Pulmonary artery endothelial cell (primary cell): Measurements from ENCODE around the gene LGR6. TPM values are rescaled to one million over a fixed set of nuclear protein-coding genes. Genes with fewer than 3 reads are reported as not detected.
"Not testable (repeated sequence)": the region's sequence is repeated elsewhere in the genome, so short reads cannot be mapped to it uniquely, and the experiment has no call there.

Experiments used
- DNase-seq: peaks from one replicate; pipeline ENCODE4 v3.0.0-alpha.2; 2011; ENCODE audit warnings: low read depth, low spot score
- total RNA-seq: library from RNA; depleted of rRNA; stranded (reverse); fragments of >200 nt; gene quantifications from 2 replicates; pipeline ENCODE4 v1.2.3, GENCODE V29; 2014

Gene LGR6
- total RNA-seq, 1 donor from 2014 or later: not detected

DNA sequence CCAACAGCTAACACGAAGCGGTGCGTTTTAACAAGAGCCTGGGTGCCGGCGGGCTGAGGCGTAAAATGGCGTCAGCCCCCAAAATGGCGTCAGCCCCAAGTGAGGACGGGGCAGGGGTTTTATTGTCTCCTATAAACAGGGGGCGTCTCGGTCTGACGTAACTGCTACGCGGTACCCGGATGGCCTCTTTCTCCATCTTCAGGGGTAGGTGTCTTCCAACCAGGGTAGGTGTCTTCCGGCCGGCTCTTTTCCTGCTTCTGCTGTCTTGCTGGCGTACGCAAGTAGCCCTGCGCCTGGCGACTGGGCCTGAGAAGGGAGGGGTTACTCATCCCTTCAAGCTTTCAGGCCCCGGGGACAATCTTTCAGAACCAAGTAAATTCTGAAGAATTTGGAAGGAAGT, 45.3 kb downstream of the LGR6 start:
- no peak for DNase-seq

DNA sequence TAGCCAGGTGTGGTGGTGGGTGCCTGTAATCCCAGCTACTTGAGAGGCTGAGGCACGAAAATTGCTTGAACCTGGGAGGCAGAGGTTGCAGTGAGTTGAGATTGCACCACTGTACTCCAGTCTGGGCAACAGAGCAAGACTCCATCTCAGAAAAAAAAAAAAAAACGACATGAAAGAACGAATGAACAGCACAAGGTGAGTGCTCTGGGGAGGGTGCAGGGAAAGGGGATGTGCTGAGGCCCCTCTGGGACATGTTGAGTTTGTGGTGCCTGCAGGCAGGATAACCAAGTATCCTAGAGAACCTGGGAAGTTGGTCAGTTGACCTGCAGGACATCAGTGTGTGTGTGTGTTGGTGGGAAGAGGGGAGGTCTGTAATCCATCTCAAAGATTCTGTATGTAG, 46.6 kb downstream of the LGR6 start:
- DNase-seq: not testable (repeated sequence)

DNA sequence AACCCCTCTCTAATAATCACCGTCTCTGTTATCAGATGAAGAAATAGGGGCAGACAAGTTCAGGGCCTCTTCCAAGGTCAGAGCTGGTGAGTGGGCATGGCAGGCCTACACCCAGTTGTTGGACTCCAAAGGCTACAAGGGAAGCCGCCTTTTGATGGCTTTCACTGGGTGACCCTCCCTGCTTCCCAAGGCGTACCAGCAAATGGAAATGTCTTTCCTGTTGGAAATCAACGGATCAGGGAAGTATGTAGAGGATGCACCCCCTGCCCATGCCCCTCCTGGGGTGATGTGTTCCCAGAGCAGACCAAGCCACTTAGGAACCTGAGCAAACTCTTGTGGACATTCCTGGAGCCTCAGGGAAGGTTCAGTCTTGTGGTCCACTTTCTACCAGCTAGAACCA, 47.4 kb downstream of the LGR6 start:
- no peak for DNase-seq

DNA sequence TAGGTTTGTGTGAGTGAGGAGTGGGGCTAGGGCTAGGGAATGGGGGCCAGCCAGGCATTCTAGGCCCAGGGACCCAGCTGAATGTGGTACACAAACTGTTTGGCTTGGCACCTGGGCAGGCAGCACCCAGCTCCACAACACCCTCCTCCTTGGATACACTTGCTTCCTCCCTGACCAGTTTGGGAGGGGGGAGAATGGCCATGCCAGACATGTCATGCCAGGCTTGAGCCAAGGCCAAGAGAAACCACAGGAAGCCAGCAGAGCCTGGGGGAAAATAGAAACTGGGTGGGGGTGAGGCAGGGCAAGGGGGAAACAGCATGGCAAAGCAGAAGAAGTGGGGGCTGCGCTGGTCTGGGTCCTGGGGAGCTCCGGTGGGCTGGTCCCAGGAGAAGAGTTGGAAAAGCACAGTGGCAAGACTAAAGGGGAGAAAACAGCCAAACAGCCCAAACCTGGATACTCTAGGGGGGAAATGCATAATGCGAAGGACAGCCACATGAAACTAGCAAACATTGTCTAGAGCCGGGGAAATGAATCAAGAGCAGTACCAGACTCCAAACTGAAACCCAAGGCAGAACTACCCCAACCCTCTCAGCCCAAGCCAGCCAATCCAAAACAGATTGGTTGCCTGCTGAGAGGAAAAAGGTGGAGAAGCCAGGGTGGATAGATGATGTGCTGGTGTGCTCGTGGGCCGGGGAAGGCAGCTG, 47.9 kb downstream of the LGR6 start:
- DNase-seq: no peak

DNA sequence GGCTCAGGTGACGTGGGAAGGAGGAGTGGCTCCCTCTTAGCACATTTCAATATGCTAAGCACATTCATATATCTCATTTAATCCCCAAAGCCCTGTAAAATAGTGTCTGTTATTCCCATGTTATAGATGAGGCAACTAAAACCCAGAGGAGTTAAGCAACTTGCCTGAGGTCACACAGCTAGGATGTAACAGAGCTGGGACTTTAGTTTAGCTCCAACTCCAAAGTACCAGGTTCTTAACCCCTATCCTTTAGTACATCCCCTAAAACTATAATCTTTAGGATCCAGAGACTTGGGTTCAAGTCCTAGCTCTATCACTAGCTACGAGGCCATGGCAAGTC, 48.5 kb downstream of the LGR6 start:
- no peak for DNase-seq

DNA sequence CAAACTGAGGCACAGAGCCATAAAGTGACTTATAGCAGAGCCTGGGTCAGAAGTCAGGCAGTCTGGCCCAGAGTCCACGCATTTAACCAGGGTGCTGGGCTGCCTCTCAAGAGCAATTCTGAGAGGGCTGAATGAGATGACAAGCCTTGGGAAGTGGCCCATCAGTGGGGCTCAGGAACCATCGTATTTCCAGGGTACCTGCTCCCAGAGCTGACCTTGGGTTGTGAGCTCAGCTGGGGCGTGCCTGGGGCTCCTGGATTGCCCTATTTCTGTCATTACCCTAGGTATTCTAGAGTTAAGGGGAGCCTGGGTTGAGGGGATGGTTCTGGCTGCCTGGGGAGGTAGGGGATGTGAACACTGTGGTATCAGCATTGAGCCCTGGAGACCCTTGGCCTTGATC, 49.4 kb downstream of the LGR6 start:
- no peak for DNase-seq

DNA sequence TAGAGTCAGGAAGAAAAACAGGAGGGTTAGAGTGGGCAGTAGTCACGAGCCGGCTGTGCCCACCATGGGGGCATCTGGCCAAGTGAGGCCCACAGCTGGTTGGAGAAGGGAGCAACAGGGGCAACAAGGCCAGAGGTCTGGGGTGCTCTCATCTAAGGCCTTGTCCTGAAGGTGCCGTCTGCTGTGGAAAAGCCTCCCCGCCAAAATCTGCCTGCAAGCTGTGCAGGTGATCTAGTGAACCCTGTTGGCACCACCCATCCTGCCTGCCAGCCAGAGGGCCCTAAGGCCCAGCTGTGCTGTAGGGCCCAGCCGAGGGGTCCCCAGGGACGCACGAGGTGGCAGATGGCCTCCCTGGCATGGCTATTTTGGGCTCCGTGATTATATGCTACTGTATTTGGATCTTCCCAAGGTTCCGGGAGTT, 51.3 kb downstream of the LGR6 start:
- DNase-seq: no peak

DNA sequence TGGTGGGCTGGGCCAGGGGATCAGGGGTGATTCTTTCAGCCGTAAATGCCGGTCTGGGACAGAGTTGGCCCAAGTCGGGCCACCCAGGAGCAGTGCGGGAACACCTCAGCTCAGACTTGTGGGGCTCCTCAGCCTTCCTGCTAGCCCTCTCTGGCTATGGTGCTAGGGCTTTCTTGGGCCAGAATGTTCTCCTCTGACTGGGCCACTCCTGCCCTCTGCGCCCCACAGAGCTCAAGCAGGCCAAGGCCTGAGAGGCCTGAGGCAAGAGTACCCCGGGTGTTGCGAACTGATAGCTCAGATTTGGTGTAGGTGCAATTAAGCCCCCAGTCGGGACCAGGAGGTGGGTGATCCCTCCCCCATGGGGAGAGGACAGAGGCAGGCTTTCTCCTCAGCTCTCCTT, 51.8 kb downstream of the LGR6 start:
- DNase-seq: no peak

DNA sequence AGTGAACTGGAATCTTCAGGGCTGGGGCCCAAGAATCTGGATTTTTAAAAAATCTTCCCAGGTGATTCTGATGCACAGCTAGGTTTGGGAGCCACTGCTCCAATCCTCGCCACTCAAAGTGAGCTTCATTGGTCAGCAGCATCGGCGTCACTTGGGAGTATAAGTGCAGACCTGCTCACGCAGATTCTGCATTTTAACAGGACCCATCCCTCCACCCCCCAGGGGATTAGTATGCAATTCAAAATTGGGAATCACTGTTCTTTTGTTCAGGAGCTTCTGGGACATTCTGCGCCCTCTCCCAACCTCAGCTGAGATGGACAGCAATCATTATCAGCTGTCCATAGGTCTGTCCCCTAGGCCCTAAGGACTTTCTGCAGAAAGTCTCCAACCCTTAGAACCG, 53.5 kb downstream of the LGR6 start:
- no peak for DNase-seq

DNA sequence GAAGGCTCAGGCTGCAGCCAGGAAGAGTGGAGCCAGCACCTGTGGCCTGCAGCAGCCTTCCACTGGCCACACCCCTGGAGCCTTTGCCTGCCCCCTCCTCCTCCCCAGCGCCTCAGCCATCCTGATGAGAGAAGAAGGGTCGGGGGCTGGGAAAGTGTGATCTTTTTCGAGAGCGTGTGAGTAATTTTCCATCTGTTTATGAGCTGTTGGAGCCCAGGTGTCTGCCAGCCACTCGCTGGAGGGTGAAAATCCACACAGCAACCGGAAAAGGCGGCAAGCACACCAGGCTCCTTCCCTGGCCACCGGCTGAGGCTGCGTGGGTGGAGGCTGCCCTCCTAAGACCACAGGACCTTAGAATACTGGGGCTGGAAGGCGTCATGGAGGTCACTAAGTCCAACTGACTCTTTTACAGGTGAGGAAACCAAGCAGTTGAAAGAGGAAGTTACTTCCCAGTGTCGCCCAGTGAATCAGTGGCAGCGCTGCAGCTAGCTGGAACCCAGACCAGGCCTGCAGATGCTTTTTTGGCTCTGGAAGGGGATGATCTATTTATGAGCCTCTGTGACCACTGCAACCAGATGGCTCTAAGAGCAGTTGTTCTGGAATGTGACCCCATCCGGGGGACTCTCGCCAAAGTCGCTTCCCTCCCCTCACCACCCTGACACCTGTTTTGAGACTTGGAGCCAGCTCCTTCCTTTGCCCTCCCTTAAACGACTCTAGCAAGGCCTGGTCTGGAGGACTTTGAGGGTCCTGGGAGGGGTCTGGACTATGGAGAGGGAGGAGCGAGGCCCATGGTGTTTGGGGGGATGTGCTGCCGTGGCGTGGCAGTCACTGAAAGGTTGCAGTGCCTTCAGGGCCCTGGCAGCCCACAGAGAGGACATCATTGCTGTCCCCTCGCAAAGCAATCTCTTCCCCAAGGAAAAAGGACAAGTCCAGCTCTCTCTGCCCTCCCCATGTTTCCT, 54.5 kb downstream of the LGR6 start:
- DNase-seq: no peak

DNA sequence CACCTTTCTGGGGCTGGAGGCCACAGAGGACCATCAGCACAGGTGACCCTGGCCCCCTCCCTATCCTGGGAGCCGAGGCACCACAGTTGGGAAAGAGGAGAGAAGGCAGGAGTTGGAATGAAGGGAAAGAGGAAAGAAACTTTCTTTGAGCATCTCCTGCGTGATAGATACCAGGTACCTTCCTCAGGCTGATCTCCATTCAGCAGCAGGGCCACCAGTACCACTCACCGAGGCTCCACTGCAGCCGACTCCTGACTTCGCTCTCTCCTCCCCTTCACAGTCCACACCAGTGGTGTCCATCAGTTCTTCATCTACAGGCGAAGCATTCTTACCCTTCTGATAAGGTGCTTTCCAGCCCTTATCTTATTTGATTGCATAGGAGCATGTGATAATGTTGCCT, 55.3 kb downstream of the LGR6 start:
- no peak for DNase-seq

DNA sequence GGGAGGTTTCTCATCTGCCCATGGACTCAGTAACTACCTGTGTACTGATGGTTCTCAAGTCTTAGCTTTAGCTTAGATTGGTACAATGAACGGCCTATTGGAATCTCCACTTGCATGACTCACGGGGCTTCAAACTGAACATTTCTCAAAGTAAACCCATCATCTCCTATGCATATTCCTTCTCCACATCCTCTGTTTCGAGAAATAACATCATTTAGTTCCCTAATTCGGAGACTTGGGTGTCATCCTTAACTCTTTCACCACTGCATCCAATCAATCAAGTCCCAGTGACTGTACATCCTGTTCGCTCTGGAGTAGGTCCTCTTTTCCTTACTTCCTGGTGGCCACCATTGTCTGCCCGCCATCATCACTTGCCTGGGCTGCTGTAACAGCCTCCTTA, 55.8 kb downstream of the LGR6 start:
- DNase-seq: no peak

DNA sequence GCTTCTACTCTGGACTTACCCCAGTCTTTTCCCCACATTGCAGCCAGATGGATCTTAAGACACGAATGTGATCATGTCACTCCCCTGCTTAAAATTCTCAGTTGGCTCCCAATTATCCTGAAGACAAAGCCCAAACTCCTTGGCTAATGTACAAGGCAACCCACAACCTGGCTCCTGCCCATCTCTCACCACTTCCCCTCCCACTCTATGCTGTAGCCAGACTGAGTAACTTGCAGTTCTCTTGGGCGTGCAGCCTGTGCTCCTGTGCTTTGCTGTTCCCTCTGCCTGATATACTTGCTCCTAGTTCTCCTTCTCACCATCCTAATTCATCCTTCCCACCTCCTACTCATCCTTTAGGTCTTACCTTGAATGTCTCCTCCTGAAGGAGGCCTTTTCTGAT, 56.2 kb downstream of the LGR6 start:
- DNase-seq: no peak

DNA sequence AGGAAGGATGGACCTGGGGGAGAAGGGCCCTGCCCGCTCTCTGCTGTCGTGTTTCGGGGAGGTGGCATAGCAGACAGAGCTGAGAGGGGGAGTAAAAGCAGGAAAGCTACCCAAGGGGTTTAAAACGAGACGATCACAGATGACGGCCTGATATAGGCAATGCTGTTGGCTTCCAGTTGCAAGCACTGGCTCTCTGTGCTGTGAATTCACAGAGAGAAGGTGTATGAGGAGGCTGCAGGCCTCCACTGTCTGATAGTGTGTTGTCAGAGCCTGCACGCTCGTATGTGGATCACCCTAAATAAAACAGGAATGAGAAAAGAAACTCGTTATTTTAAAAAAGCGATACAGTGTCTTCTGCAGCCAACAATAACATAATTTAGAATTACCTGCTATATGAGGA, 57.4 kb downstream of the LGR6 start:
- DNase-seq: no peak

DNA sequence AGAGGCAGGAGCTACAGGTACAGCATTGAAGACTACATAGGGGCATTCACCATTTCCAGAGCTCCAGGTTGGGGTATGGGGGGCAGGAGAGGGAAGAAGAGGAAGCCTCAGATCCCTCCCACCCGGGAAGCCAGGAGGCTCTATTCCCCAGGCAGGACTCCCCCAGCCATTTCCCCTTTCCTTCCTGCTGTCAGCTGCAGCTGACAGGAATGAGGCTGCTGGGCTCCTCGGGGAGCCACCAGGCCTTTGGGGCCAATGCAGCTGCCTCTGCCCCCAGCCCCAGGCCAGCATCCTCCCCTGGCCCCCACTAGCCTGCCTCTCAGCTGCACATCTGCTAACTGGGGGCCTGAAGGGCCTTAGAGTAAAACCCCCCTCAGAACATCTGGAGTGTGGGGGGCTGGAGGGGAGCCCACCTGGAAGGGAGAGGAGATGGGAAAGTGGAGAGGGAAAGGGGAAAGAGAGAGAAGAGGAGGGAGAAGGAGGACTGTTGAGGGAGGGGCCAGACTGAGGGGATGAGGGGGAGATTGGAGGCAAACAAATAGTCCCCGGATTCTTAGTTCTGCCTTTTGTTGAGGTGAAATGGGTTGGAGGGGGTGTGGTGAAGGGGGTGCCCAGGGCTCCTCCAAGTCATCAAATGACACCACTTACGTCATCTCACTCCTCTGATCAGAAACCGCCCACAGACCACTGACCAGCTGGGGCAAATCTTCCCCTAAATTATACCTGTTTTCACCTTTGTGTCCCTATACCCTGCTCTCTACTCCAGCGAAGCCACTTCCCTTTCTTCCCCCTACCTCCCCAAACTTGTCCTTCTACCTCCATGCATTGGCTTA, 58.0 kb downstream of the LGR6 start:
- no peak for DNase-seq

DNA sequence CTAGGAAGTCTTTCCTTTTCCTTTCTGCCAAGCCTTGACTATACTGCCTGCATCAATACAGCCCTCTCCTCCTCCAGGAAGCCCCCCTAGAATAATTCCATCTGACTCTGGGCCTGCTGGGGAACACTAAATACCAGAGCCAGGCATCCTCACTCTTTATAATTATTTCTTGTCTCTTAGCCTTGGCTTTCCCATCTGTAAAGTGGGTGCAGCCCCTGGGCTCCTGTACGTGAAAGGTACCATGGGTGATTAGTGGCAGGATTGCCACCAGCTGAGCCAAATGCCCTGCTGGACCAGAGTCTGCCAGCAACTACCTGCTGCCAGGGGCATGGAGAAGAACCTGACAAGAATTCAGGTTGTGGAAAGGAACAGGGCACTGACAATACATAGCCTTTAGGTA, 58.7 kb downstream of the LGR6 start:
- no peak for DNase-seq

DNA sequence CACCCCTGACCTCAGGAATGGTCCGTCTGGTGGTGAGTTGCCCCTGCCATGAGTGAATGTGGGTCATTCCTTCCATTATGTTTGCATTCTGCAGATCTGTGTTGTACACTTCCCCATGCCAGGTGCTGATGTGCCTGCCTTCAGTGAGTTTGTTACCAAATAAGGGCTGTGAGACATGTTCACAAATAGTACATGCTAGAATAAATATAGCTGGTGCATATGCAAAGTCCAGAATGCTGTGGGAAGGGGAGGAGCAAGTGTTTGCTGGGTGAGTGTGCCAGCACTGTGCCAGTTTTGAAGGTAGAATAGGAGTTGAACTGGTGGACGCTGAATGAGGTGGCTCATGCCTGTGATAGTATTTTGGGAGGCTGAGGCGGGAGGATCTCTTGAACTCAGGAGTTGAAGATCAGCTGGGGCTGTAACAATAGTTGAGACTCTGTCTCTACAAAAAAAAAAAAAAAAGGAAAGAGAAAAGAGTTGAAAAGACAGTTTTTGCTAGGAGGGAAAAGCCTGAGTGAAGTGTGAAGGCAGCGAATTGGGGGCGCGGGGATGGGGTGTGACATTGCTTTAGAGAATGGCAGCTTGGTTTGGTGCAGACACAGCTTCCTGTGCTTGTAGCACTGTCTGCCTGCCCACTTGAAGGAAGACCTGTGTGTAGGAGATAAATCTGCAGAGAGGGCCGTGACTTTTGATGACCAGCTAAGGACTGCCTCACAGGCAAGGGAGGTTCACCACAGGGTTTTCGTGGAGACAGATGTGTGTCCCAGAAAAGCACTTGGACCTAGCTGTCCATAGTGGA, 61.1 kb downstream of the LGR6 start:
- no peak for DNase-seq

DNA sequence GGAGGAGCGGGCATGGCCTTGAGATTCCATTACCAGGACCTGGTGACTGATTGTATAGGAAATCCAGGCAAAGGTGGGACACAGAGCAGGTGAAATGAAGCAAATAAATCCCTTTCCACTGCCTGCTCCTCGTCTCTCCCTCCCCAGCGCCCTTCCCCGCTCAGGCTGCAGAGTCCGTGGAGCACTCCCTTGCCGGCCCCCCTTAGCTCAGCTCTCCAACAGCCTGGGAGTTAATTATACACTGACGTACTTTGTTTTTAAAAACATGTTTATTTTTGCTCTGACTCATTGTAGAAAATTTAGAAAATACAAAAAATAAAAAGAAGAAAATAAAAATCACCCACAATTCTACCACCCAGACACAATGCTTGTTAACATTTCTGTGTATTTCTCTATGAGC, 61.7 kb downstream of the LGR6 start:
- DNase-seq: no peak

DNA sequence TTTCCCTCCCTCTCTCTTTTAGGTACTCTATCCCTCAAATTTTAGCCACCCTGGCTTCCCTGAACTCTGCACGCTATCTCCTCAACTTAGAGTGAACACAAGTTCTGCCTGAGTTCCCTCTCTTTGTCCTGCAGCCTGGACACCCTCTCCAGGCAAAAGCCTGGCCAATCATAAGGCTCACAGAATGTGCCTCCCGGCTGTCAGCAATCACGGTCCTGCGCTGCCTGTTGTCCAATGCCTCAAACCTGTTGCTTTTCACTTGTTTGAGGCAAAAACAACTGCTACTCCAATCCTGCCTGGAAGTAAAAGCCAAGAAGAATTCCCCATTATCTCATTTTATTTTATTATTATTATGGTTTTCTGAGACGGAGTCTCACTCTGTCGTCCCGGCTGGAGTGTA, 66.1 kb downstream of the LGR6 start:
- no peak for DNase-seq

DNA sequence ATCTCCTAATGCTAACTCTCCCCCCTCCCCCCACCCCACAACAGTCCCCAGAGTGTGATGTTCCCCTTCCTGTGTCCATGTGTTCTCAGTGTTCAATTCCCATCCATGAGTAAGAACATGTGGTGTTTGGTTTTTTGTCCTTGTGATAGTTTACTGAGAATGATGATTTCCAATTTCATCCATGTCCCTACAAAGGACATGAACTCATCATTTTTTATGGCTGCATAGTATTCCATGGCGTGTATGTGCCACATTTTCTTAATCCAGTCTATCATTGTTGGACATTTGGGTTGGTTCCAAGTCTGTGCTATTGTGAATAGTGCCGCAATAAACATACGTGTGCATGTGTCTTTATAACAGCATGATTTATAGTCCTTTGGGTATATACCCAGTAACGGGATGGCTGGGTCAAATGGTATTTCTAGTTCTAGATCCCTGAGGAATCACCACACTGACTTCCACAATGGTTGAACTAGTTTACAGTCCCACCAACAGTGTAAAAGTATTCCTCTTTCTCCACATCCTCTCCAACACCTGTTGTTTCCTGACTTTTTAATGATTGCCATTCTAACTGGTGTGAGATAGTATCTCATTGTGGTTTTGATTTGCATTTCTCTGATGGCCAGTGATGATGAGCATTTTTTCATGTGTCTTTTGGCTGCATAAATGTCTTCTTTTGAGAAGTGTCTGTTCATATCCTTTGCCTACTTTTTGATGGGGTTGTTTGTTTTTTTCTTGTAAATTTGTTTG, 67.8 kb downstream of the LGR6 start:
- not testable (repeated sequence) for DNase-seq

DNA sequence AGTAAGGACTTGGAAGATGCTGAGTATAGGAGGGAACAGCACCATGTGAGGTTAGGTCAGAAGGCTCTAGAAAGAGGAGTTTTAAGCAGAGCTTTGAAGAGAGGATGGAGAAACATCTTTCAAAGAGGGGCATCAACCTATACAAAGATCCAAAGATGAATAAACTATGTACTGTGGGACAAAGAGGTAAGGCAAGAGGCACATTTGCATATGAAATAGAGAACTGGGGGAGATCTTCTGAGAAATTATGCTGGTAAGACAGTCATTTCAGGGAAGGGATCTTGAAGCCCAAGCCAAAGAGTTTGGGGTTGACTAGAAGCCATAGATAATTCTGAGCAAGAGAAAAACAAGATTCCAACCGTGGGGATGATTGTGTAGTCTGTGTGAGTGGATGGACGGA, 70.0 kb downstream of the LGR6 start:
- DNase-seq: no peak
